ENCODE results near the gene POU2AF2. TPM values are rescaled to one million over a fixed set of nuclear protein-coding genes. Genes with fewer than 3 reads are reported as not detected.
"Not testable (repeated sequence)": the region's sequence is repeated elsewhere in the genome, so short reads cannot be mapped to it uniquely, and the experiment has no call there.

The POU2AF2 gene
- total RNA-seq, 1 experiment from 2014 or later, result not detected

- Histone ChIP-seq H4K91ac (ENCODE audit: insufficient read length, low read depth, low read length) (no peak overlapping the region), H2AFZ (ENCODE audit: low read length) (no peak overlapping the region), H3K79me1 (ENCODE audit: insufficient read depth, low read depth, low read length, poor library complexity, severe bottlenecking) (no peaks in the 10 kb centered on the region), H3K79me2 (ENCODE audit: insufficient read depth, low read length) (no peaks in the 10 kb centered on the region), H3K27me3 (ENCODE audit: insufficient read depth, low read length) (no peaks in the 10 kb centered on the region), H3K9ac (ENCODE audit: extremely low read depth, insufficient read length, low read length) (no peak overlapping the region), H3K23me2 (ENCODE audit: insufficient read length, low read depth, low read length, poor library complexity, severe bottlenecking) (no peaks in the 10 kb centered on the region), H3K14ac (ENCODE audit: insufficient read depth, low read length) (no peak overlapping the region; the same call in 1 of the 2 replicates), H2BK15ac (ENCODE audit: low read depth, low read length) (peak overlapping the region; percentile 12; the same call in 1 of the 2 replicates), H4K5ac (ENCODE audit: insufficient read length, low read depth, low read length) (no peak overlapping the region), H3K4me2 (ENCODE audit: insufficient read depth, insufficient read length, low read length) (no peak overlapping the region), H2BK5ac (ENCODE audit: insufficient read length, low read length) (no peak overlapping the region), H3K27ac (ENCODE audit: insufficient read length, low read depth, low read length) (no peak overlapping the region), H3K23ac (ENCODE audit: insufficient read length, low read depth, low read length) (no peak overlapping the region), H4K8ac (replicated peaks; ENCODE audit: insufficient read length, low read depth, low read length) (no peak overlapping the region), H3K9me3 (ENCODE audit: control insufficient read depth, low read depth, low read length) (no peaks in the 10 kb centered on the region), H3K4ac (ENCODE audit: low read depth, low read length) (no peak overlapping the region), H2BK12ac (ENCODE audit: insufficient read length, low read depth, low read length) (no peak overlapping the region), H3K4me1 (ENCODE audit: insufficient read depth, low read length) (no peaks in the 10 kb centered on the region), H3K18ac (ENCODE audit: insufficient read length, low read depth, low read length) (no peak overlapping the region), H3T11ph (ENCODE audit: low read length) (no peak overlapping the region), H4K20me1 (ENCODE audit: control insufficient read depth, insufficient read depth, insufficient read length) (no peaks in the 10 kb centered on the region), H2AK5ac (ENCODE audit: insufficient read length, low read length) (no peak overlapping the region), H2BK20ac (ENCODE audit: low read depth, low read length, poor library complexity, severe bottlenecking) (no peak overlapping the region), H2BK120ac (ENCODE audit: low read depth, low read length, poor library complexity, severe bottlenecking) (no peak overlapping the region), H3K56ac (ENCODE audit: insufficient read length, low read depth, low read length) (no peak overlapping the region)
- Mint-ChIP-seq H3K4me1 (peaks cover 3 to 5% of the 10 kb centered on the region in 2 experiments; a peak in 3 of 4 replicates), H3K27me3 (ENCODE audit: low read depth) (peaks cover 4% of the 10 kb centered on the region; the same call in 1 of the 2 replicates), H3K36me3 (ENCODE audit: insufficient read depth in 1 of 3, low read depth in 3 of 3) (no peaks in the 10 kb centered on the region), H3K4me3 (no peak overlapping the region), H3K9me3 (no peaks in the 10 kb centered on the region; a peak in 2 of 5 replicates), H3K27ac (no peak overlapping the region)
- no peak for DNase-seq
- TF ChIP-seq CTCF (conservative IDR thresholded peaks at IDR 0.05), result no peak
- no CpG with 5 or more reads among the region's 6 CpGs for WGBS (ENCODE audit: extremely low coverage, insufficient read length, low lambda C conversion rate)
Observed at GRCh38 chr11:111319296-111319695, 73.8 kb downstream of the POU2AF2 start.

GRCh38 chr11:111320199-111320598, 74.7 kb downstream of the POU2AF2 start:
- not testable (repeated sequence) for H2AFZ ChIP-seq (ENCODE audit: low read length); H3K27ac Mint-ChIP-seq; H3K27me3 ChIP-seq (ENCODE audit: insufficient read depth, low read length); H4K91ac ChIP-seq (ENCODE audit: insufficient read length, low read depth, low read length); H3K79me1 ChIP-seq (ENCODE audit: insufficient read depth, low read depth, low read length, poor library complexity, severe bottlenecking); H3K4me3 Mint-ChIP-seq; H3K14ac ChIP-seq (ENCODE audit: insufficient read depth, low read length); H2BK5ac ChIP-seq (ENCODE audit: insufficient read length, low read length); H2BK12ac ChIP-seq (ENCODE audit: insufficient read length, low read depth, low read length); H3K27ac ChIP-seq (ENCODE audit: insufficient read length, low read depth, low read length); H3K9me3 ChIP-seq (ENCODE audit: control insufficient read depth, low read depth, low read length); H3K9me3 Mint-ChIP-seq; H2BK20ac ChIP-seq (ENCODE audit: low read depth, low read length, poor library complexity, severe bottlenecking); DNase-seq; H3K56ac ChIP-seq (ENCODE audit: insufficient read length, low read depth, low read length); H2BK15ac ChIP-seq (ENCODE audit: low read depth, low read length); H3K79me2 ChIP-seq (ENCODE audit: insufficient read depth, low read length); H3K27me3 Mint-ChIP-seq (ENCODE audit: low read depth); H4K8ac ChIP-seq (replicated peaks; ENCODE audit: insufficient read length, low read depth, low read length); H3K4me2 ChIP-seq (ENCODE audit: insufficient read depth, insufficient read length, low read length); H3K9ac ChIP-seq (ENCODE audit: extremely low read depth, insufficient read length, low read length); H3K4me1 Mint-ChIP-seq; H3K4me1 ChIP-seq (ENCODE audit: insufficient read depth, low read length); H4K20me1 ChIP-seq (ENCODE audit: control insufficient read depth, insufficient read depth, insufficient read length); H3K18ac ChIP-seq (ENCODE audit: insufficient read length, low read depth, low read length); H2BK120ac ChIP-seq (ENCODE audit: low read depth, low read length, poor library complexity, severe bottlenecking); H2AK5ac ChIP-seq (ENCODE audit: insufficient read length, low read length); H3K23ac ChIP-seq (ENCODE audit: insufficient read length, low read depth, low read length); H3K23me2 ChIP-seq (ENCODE audit: insufficient read length, low read depth, low read length, poor library complexity, severe bottlenecking); H3T11ph ChIP-seq (ENCODE audit: low read length); H4K5ac ChIP-seq (ENCODE audit: insufficient read length, low read depth, low read length); H3K36me3 Mint-ChIP-seq (ENCODE audit: insufficient read depth in 1 of 3, low read depth in 3 of 3); H3K4ac ChIP-seq (ENCODE audit: low read depth, low read length)
- no CpG with 5 or more reads among the region's 6 CpGs for WGBS (ENCODE audit: extremely low coverage, insufficient read length, low lambda C conversion rate)

All from H9 (cell line).